Ureter (tissue), 1 donor: ENCODE data around the gene UCK1. TPM values are rescaled to one million over a fixed set of nuclear protein-coding genes. Genes with fewer than 3 reads are reported as not detected.

Experiments
- DNase-seq: peaks from one replicate; pipeline ENCODE4 v3.0.0-alpha.2; 2020; ENCODE audit warnings: low spot score
- total RNA-seq: library from RNA; stranded (reverse); gene quantifications from one replicate; pipeline ENCODE4 v1.2.4, GENCODE V29; 2023
- donor health status: DM: yes; HTN: yes; CAD: no.

The UCK1 gene
- total RNA-seq, 1 donor from 2014 or later = 20.4 TPM

GRCh38 chr9:131476777-131477345 lies 54.2 kb downstream of the UCK1 start:
- no peak for DNase-seq

GRCh38 chr9:131475956-131476776 lies 54.9 kb downstream of the UCK1 start:
- DNase-seq = no peak

- DNase-seq = no peak
Measured at GRCh38 chr9:131475111-131475955, 55.7 kb downstream of the UCK1 start.

- no peak for DNase-seq
Measured at GRCh38 chr9:131474711-131475110, 56.4 kb downstream of the UCK1 start.

- no peak for DNase-seq
Measured at GRCh38 chr9:131473891-131474290, 57.2 kb downstream of the UCK1 start.

Other genes starting within 250 kb of the UCK1 start
- gene PLPP7, start 241.5 kb downstream of the UCK1 start, total RNA-seq = 3.9 TPM
- 215 TPM for gene PRRC2B, start 137.2 kb downstream of the UCK1 start, total RNA-seq
- gene POMT1, start 28.3 kb downstream of the UCK1 start, total RNA-seq = 26.5 TPM
- gene PRRT1B, start 14.3 kb upstream of the UCK1 start, total RNA-seq = not detected
- gene RAPGEF1, start 208.8 kb upstream of the UCK1 start, total RNA-seq = 64.9 TPM